Measurements from ENCODE around the gene PHKA1.
"Not testable (repeated sequence)": the region's sequence is repeated elsewhere in the genome, so short reads cannot be mapped to it uniquely, and the experiment has no call there.

The PHKA1 gene

DNA sequence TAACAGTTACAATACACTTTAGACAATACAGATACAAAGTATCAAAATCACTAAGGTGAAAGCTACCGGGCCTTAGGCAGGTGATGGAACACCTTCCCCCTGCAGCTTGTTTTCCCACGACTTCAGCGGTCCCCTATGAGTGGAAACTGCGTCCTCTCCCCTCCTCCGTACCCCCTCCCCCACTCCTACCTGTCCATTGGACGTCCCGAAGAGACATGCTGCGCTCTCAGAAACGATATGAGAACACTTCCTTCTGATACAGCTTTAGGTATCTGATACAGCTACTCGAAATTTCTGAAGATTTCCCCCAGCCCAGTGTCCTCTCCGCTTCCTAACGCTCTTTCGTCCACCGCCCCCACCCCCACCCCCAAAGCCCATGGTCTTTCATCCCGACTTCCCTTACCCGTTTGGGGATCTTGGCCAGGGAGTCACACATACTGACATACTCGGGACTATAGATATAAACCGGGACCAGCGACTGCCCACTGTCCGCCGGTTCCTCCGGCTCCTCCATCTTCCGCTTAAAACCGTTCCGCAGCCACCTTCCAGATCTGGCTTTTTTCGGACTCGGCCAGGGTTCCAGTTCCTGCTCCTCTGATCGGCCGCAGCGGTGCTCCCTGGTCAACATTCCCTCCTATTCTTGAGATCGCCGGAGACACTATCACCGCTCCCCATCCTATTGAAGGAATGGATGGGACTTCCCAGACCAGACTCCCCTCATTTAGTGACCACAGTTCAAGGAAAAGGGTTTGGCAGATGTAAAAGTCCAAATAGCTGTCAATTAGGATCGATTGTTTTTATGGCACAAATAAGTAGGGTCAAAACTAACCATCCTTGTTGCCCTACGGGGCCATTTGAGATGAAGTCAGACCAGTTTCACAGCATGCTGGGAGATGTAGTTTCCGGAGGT, 141.6 kb downstream of the PHKA1 start, which contains the start of gene HDAC8:
Gene HDAC8 (minus strand): TSS at position 596 of the 910 bp plus-strand sequence. CDS start 82 bp downstream, at position 514.
- H3K4me3 ChIP-seq (replicated peaks; ENCODE audit: low read depth, low read length), result peak within 1 kb of the TSS; percentile 69
- peak; percentile 50 for DNase-seq (ENCODE audit: extremely low read depth, low read depth)
- TF ChIP-seq, protein P1, sequence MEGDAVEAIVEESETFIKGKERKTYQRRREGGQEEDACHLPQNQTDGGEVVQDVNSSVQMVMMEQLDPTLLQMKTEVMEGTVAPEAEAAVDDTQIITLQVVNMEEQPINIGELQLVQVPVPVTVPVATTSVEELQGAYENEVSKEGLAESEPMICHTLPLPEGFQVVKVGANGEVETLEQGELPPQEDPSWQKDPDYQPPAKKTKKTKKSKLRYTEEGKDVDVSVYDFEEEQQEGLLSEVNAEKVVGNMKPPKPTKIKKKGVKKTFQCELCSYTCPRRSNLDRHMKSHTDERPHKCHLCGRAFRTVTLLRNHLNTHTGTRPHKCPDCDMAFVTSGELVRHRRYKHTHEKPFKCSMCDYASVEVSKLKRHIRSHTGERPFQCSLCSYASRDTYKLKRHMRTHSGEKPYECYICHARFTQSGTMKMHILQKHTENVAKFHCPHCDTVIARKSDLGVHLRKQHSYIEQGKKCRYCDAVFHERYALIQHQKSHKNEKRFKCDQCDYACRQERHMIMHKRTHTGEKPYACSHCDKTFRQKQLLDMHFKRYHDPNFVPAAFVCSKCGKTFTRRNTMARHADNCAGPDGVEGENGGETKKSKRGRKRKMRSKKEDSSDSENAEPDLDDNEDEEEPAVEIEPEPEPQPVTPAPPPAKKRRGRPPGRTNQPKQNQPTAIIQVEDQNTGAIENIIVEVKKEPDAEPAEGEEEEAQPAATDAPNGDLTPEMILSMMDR (IDR thresholded peaks at IDR 0.05; ENCODE audit: low read depth, low read length, missing control alignments), result no peak

DNA sequence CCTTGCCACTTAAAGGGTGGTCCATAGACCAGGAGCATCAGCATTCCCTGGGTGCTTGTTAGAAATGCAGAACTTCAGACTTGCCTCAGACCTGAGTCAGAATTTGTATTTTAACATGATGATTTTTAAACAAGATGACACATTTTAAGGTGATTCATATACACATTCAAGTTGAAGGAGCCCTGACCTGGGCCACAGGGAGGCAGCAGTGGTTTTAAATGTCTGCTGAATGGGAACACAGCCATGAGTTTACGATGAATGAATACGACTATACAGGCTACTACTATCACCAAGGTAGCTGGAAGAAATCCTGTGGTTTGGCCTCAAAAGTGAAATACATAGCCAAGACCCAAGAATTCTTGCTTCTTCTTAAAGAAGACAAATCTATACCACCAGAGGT, 144.3 kb downstream of the PHKA1 start:
- H3K4me3 ChIP-seq (replicated peaks; ENCODE audit: low read depth, low read length), result no peak overlapping the region
- no peak for DNase-seq (ENCODE audit: extremely low read depth, low read depth)
- TF ChIP-seq, protein P1 (IDR thresholded peaks at IDR 0.05; ENCODE audit: low read depth, low read length, missing control alignments), result no peak

DNA sequence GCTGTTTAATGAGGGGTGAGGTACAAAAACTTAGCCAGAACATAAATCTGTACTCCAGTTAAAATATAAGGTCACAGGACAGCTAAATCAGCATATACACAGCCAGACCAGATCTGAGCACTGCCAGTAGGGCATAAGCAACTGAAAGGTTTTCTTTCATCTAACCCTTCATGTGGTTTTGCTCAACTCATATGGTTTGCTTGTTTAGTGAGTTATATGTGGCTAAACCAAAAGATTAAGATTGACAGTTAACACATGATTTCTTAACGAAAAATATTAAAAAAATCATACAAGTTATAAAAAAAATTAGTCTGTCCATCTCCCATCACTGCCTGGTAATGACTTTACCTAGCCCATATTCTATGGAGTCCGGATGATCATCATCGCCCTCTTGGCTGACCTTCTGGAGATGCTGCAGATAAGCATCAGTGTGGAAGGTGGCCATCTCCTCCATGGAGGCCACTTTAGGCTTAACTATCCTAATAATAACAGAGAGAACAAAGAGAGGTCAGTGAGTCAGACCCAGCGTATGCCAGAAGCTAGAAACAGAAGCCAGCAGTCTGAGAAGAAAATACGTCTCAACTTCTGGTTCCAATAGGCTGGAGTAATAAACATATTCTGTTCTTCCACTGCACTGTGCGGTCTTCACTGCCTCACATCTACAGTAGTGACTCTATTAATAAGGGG, 145.6 kb downstream of the PHKA1 start:
- no peak for DNase-seq (ENCODE audit: extremely low read depth, low read depth)
- TF ChIP-seq, protein P1 (IDR thresholded peaks at IDR 0.05; ENCODE audit: low read depth, low read length, missing control alignments), result no peak

DNA sequence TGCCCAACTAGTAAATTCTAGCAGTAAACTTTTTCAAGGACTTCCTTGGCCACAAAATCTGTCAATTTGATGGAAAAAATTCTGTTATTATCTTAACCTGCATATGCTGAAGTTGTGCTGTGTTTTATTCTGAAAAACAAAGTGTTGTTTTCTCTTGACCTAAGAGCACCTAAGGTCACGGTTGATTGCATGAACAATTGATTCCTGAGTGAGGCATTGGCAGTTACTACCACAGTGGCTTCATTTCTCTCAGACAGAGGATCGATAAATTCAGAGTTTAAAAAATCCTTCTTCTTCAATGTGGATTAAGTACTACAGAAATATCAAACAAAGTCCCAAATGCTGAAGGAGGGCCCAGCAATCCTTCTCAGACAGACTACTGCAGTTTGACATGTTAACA, 147.7 kb downstream of the PHKA1 start:
- no peak overlapping the region for H3K4me3 ChIP-seq (replicated peaks; ENCODE audit: low read depth, low read length)
- no peak for DNase-seq (ENCODE audit: extremely low read depth, low read depth)
- TF ChIP-seq, protein P1 (IDR thresholded peaks at IDR 0.05; ENCODE audit: low read depth, low read length, missing control alignments), result no peak

More for the DNA sequence above, 145.6 kb downstream of the PHKA1 start:
- no peak overlapping the region for H3K4me3 ChIP-seq (replicated peaks; ENCODE audit: low read depth, low read length)

DNA sequence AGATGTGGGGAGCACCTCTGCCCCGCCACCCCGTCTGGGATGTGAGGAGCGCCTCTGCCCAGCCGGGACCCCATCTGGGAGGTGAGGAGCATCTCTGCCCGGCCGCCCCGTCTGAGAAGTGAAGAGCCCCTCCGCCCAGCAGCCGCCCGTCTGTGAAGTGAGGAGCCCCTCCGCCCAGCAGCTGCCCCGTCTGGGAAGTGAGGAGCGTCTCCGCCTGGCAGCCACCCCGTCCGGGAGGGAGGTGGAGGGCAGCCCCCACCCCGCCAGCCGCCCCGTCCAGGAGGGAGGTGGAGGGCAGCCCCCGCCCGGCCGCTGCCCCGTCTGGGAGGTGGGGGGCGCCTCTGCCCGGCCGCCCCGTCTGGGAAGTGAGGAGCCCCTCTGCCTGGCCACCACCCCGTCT, 154.5 kb downstream of the PHKA1 start:
- not testable (repeated sequence) for H3K4me3 ChIP-seq (replicated peaks; ENCODE audit: low read depth, low read length); DNase-seq (ENCODE audit: extremely low read depth, low read depth)

DNA sequence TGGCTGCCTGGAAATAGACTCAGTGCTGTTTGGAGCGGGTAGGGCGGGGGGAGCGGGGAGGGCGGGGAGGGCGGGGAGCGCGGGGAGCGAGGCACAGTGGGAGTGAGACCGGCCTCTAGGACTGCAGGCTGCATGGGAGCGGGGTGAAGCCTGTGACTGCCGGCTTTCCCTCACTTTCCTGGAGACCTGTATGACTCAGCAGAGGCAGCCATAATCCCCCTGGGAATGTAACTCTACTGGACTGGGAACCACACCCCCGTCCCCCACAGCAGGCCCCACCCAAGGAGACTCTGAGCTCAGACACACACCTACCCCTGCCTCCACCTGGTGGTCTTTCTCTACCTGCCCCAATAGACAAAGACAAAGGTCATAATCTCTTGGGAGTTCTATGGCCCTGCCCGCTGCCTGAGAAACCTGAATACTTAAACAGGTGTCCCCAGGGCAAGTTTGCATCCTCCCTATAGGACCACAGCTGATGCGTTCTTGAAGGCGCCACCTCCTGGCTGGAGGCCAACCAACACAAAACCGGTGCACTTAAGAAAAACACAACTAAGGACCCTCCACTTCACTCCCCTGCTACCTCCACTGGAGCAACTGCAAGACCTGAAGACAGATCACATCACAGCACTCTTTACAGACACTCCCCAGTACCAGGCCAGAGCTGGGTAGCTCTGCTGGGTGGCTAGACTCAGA, 159.5 kb downstream of the PHKA1 start:
- no peak for DNase-seq (ENCODE audit: extremely low read depth, low read depth)
- no peak overlapping the region for H3K4me3 ChIP-seq (replicated peaks; ENCODE audit: low read depth, low read length)

DNA sequence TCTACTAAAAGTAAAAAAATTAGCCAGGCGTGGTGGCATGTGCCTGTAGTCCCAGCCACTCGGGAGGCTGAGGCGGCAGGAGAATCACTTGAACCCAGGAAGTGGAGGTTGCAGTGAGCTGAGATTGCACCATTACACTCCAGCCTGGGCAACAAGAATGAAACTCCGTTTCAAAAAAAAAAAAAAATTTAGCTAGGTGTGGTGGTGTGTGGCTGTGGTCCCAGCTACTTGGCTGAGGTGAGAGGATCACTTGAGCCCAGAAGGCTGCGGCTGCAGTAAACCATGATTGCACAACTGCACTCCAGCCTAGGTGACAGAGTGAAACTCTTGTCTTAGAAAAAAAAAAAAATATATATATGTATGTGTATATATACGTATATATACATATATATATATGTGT, 161.7 kb downstream of the PHKA1 start:
- DNase-seq (ENCODE audit: extremely low read depth, low read depth); H3K4me3 ChIP-seq (replicated peaks; ENCODE audit: low read depth, low read length): not testable (repeated sequence)

More for the DNA sequence above, 159.5 kb downstream of the PHKA1 start:
- TF ChIP-seq, protein P1 (IDR thresholded peaks at IDR 0.05; ENCODE audit: low read depth, low read length, missing control alignments), result no peak
